Stimulated activated naive CD8-positive, alpha-beta T cell treated with anti-CD3 and anti-CD28 coated beads, Interleukin-15, Interleukin-2, amounts not matched to agents 100 U/mL and 50 U/mL, for 24 hours (primary cell): ENCODE data around the gene LIPC.

Experiments used
- ATAC-seq: fragments of 150-1000 bp; cut with Tn5 transposase; one replicate; pipeline ENCODE4 v1.10.0; 2021
- DNase-seq: peaks from one replicate; pipeline ENCODE4 v3.0.0; 2021

The LIPC gene

DNA sequence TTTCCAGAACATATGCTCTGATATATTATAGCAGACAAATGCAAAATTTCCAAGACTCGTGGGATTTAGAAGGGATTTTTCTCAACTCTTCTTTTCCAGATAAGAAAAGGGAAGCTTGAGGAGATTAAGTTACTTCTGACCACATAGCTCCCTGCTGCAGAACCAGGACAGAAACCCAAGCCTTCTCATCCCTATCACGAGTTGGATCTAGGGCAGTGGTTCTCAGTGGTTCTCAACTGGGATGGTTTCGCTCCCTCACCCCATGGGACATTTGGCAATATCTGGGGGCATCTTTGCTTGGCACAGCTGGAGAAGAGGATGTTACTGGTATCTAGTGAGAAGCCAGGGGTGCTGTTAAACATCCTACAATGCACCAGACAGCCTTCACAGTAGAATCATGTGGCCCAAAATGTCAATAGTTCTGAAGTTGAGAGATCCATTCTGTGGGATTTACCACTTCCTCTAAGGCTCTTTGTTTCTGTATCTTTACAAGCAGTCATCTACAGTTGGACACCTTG, 64.2 kb downstream of the LIPC start:
- DNase-seq, result no peak
- ATAC-seq, result no peak

DNA sequence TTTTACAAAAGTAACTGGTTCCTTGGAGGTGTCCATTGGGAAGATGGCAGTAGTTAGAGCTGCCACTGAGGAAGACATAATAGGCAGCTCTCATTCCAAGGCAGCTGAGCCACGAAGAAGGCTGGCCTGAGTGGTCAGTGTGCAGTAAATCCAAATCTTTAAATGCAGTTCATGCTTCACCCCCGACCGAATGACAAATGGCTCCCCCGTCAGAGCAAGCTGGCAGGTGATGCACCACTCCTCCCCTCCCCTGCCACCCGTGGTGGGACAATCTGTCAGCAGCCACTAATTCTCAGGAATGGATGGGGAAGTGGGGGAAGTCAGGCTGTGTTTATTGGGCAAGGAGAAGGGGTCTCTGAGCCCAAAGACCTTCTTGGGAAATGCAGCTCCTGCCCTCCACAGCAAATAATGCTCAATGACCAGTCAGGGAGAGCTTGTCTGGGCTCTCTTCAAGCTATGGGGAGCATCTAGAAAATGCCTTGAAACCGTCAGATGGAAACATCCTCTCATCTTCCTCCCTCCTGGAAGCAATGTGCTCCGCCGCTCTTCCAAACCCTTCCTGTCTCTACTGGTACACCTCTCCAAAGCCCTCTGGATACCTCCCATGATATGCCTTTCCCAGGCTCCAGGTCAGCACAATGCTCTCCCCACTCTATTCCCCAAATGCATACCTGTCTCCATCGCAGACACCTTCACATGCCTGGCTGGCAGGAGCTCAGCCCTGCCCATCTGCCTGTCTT, 65.4 kb downstream of the LIPC start:
- ATAC-seq, result no peak
- DNase-seq, result no peak

DNA sequence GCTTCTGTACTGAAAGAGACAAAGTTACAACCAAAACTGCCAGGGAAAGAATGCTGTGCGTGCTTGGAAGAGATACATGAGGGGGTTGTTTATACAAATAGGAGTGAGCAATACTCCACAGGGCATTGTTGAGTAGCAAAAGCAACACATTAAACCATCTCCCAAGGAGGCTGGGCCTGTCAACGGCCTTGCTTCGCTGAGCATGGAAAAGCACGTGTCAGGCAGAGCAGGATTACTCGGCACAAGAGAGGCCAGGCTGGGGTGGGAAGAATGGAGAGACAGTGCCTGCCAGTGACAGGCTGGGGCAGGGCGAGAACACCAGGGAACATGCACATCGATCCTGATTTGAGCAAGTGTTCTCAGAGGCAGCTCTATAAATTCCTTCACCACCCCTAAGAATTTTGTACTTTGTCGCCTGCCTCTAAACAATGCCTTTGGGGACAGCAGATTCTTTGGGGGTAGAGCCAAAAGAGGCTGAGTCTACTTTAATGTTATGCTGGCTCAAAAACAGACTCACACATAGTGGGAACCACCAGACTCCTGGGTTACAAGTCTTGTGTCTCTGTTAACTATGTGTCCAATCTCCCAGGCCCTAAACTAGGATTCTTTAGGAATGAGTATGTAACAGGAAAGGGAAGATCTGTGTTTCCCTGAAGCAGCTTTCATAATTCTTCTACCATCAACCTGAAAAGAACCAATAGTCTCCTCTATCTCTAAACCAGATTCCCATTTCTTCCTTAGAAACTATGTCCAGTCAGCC, 67.2 kb downstream of the LIPC start:
- ATAC-seq (no peak), DNase-seq (no peak)

DNA sequence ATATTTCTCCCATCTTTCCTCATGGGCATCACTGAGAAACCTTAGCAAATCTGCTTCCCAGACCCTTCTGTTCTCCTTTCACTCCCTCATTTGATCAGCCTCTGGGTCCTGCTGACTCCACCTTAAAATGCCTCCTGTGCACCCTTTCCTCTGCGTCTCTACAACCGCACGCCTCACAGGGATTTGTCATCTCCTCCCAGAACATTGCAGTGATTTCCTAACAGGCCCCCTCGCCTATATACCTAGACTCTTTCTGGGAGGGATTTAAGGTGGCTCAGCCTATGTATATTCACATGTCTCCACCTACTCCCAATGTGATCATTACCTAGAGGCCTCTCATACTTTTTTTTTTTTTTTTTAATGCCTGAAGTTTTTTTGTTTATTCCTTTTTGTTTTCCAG, 69.2 kb downstream of the LIPC start:
- ATAC-seq, result no peak
- DNase-seq, result no peak

DNA sequence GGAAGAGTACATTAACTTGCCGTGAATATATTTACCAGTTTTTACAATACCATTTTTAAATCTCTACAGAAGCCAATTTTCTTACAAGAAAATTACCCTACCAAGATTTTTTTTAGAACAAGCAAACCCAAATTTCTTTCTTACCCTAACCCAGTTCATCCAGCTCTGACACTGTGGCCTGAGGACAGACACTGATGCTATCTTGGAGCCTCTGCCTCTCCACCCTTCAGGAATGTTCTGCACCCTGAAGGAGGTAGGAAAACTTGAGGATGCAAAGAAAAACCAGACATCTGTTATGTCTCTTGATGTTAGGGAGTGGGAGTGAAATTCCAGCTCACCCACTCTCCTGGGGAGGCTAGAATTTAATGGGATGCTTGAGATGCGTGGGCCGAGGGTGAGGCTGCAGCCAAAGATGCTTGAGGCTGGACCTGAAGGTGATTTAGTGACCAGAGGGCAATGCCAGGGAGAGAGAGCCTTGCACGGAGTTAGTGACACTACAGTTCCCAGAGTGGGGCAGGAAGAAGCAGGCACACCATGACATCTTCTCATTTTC, 69.9 kb downstream of the LIPC start:
- ATAC-seq, result no peak
- DNase-seq, result no peak

DNA sequence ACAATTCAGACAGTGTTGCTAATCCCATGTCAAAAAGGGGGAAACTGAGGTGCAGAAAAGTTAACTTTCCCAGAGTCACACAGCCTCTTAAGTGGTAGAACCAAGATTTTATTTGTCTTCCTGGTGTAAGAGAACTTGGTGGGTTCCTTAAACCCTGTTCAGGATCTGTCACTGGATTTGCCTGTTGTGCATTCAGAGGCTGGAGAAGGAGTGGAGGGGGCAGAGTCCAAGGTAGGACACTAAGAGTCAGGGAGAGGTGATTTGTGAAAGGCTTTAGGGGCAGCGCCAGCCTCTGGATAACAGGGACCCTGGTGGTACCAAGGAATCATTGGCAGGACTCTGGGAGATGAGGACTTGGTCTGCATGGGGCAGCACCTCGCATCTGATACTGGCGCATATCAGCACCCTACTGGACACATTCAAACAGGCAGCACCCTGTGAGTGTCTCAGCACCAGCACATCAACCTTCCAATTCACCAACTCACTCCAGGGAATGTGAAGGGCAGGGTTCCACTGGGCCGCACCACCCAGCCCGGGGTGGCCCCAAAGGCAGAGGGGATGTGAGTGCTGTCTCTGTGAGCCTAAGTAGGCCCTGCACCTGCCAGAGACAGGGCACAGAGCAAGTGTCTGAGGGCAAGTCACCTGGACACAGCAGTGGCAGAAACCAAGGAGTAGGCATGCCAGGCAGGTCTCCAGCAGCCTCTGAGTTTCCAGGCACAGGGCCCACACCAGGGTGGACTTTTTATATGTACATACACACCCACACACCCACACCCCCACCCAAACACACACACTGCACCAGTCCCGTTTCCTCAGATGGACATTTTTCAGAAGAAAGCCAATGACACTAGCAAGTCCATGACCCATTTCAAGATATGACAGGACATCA, 71.6 kb downstream of the LIPC start:
- ATAC-seq (no peak), DNase-seq (no peak)

DNA sequence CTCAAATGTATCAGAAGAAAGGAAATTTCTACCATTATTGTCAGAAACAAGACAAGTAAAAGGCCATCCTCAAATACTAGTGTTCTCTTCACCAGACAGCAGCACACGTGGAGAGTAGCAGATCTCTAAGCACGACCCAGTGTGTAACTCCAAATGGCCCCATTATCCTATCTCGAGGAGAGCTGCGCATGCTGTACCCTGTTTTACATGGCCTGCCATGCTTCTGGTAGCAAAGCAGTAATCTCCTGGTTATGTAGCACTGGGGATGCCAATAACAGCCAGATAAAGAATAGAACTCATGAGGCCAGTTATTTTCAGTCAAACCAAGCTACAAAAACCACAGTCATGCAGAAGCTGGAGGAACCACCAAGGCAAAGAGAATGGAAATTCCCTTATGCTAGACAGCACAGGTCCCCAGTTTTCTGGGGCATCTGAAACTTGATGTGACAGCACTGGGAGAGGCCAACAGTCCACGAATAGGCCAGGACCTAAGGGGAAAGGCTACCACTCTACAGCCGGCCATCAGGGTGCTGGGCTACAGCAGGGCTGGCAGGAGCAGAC, 73.0 kb downstream of the LIPC start:
- ATAC-seq (no peak), DNase-seq (no peak)

DNA sequence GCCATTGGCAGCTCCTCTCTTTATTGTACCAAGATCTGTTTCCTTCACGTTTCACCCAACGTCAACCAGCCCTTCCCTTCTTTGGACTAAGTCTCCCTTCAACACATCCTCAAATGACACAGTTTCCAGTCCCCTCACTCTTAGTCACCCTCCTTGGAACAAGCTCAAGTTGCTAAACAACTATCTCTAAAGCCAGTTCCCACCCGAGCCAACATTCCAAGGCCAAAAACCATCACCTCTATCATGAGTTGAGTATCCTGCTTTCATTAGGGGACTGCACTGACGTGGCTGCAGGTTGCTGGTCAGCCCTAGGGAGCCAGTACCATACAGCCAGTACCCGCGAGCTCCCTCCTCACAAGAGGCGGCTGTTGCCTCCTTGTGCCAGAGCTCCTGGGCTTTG, 73.8 kb downstream of the LIPC start:
- DNase-seq (no peak), ATAC-seq (no peak)

DNA sequence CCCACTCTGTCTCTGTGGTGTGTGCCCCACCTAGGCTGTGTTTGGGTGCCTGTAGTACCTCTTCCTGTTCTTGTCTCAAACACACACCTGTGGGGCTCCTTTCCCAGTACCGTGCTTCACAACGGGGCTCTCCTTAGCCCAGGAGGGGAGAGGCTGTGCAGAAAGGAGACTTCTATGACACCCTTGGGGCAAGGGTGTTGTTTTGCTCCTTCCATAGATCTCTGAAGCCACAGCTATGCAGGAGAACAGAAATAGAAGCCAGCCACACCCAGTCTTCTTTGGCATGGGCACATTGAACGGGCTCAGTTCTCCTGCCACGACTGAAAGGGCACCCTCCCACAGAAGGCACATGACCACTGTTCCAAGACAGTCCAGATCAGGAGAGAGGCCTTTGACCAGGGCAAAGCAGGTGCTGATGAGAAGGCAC, 74.3 kb downstream of the LIPC start:
- ATAC-seq (no peak), DNase-seq (no peak)

DNA sequence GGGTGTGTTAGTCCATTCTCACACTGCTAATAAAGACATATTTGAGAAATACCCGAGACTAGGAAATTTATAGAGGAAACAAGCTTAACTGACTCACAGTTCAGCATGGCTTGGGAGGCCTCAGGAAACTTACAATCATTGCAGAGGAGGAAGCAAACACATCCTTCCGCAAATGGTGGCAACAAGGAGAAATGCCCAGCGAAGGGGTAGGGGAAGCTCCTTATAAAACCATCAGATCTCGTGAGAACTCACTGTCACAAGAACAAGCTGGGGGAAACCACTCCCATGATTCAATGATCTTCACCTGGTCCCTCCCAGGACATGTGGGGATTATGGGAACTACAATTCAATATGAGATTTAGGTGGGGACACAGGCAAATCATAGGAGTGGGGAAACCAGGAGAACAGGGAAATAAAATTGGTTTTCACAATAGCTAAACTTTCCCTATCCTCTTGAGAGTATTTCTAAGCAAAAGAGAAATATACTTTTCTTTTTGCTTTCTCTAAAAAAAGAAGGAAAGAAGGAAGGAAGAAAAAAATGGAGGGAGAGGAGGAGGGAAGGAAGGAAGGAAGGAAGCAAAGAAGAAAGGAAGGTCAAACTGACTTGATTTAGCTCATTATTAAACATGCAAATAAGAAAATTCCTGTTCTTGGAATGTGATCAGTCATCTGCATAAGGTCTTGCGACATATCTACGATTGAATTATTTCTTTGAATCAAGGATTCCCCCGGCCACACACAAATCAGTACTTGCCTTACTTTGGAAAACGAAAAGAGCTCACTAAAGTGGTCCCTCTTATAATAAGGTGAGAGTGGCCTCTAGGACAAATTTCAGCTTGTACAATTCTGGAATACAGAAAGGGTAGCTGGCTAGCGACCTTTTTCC, 75.2 kb downstream of the LIPC start:
- ATAC-seq (no peak), DNase-seq (no peak)

DNA sequence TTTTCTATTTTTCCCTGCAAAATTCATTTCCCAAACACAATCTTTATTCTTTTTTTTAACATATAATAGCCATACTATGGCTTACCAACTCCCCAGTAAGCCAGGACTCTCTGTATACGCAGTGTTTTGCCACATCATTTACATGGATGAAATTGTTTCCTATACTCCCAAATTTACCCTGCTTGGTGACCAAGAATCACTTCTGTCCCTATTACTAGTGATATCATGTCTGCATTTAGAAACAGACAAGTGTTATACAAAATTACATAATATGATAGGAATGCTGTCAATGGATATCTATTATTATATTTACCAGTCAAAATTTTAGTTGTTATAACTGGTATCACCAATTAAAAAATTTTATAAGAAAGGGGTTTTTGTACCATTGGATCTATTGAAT, 77.8 kb downstream of the LIPC start:
- DNase-seq (no peak), ATAC-seq (no peak)

DNA sequence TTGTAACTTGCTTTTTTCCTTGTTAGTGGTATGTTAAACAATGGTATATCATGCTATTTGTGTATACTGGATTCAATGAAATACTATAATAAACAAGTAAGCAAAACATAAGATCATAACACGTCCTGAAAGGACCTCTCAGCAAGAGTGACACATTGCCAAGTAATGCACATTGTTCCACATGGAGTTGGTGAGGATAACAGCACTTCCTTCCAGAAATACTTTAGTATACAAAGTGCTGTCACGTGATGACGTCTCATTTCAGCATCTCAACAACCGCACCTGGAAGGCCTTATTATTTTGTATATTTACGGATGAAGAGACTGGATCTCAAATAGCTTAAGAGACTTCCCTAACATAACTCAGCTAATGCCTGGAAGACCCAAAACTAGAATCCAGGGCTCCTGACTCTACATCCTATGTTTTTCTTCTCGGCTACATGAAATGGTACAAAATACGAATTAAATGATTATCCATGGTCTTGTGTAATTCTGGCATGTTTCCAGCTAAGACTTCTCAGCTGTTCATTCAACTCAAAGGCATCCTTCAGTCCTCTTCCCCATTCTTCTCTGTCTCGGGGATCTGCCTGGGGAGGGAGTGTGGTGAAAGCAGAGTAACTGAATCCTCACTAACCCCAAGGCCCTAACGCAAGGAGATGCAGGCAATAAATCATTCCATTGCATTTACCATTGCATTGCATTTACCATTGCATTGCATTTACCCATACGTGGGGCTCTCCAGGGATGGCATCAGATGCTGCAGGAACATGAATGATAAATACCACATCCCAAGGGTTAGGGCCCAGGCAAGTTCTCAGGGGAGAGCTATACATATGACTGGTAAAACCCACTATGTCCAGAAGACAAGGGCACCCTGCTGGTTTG, 79.2 kb downstream of the LIPC start:
- ATAC-seq (no peak), DNase-seq (no peak)

DNA sequence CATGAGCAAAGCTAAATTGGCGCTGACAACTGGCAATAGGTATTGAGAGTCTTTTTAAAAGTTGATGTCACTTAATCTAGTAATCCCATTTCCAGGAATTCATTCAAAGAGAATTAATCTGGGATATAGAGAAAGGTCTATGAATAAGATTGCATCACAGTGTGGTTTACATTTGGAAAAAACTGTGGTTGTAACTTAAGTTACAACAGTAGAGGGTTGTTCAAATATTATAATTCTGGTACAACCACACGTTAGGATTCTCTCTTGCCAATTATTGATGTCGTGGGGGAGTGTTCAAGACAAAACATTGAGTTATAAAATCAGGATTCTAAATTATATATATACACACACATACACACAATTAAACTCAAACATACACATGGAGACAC, 79.8 kb downstream of the LIPC start:
- ATAC-seq, result no peak
- no peak for DNase-seq

DNA sequence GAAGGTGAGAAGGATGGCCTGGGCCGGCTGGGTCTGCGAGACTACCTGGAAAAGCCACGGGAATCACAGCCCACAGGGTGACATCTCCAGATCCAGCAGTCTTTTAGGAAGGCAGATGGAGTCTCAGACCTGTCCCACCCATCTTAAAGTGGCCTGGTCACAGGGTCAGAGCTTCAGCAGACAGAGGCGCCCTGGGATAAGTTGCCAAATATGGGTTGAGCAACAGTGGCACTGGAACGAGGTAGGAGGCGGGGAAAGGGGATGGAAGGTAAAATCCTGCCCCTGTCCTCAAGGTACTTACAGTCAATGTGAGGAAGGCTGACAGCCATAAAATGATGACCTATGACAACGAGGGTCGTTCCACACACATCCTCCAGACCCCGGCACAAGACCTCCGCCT, 80.7 kb downstream of the LIPC start:
- DNase-seq (no peak), ATAC-seq (no peak)

DNA sequence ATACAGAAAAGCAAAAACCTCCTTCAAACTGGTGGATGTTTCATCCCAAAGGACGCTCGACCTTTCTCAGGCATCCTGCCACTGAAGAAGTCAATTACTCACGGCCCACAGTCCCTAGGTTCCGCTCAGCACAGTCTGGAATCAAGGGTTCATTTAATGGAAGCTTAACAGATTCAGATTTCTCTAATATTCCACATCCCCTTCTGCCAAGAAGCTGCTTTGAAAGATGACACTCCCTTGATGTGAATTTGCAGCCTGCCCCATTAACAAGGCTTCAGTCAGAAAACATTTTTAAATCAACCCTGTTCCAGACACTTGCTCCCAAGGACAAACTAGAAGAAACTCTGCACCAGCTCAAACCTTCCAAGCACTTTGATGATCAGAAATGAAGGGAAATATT, 81.2 kb downstream of the LIPC start:
- ATAC-seq (no peak), DNase-seq (no peak)

DNA sequence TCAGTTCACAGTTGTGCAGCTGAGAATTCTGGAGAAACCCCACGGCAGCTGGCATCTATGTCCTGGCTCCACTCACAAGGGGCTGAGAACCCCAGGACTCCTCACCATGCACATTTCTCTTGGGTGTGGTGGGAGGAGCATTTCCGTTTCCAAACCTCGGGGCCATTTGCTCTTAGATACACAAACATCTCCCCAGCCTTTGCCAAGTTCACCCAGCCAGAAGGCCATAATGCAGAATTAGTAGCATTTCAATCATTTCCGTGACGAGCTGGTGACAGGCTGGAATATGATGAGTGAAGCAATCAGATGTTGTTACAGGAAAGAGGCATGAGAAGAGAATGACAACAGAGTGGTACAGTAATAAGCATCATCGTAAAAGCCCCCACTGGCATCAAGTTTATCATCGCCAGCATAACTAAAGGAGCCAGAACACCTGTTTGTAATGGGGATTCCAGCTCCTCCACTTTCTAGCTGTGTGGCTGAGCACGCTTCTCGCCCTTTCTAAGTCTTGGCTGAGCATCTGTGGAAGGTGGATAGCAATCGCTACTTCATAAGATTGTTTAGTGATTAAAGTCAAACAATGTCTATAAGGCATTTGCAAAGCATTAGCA, 82.0 kb downstream of the LIPC start:
- DNase-seq, result no peak
- ATAC-seq, result no peak

DNA sequence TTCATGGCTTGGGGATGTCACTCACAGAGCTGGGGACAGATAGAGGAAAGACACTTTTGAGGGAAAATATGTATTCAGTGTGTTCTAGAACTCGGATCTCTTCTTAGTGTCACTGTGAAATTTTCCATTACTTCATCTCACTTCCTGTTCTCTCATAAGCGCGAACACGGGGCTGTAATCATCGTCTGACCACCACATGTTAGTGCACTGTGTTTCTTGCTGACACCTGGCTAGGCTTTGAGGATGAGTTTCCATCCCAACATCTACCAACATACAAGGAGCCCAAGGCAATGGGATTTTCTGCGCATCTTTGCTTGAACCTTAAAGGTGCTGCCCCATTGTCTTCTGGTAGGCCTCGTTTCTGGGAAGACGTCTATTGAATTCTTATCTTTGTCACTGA, 84.0 kb downstream of the LIPC start:
- DNase-seq, result peak; percentile 33
- ATAC-seq, result peak; percentile 59

DNA sequence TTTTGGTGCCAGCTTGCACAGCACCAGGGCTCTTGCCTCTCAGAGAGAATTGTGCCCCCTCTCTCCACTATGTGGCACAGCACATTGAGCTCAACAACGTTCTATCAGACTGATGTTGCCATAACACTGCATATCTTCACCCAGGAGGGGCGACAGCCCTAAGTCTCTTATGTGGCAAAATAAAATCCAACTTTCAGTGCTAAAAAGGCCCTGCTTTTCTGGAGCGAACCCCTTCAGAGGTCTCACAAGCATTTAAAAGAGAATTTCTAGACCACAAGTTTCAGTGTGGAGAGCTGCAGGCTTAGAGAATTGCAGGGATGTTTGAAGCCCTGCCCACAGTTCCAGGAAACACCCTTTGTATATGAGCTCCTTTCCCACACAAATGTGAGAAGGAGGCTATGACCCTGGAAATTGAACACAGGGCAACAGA, 85.5 kb downstream of the LIPC start:
- DNase-seq (no peak), ATAC-seq (peak; percentile 62)
